Stimulated activated naive B cell treated with anti-CD40 and anti-IgM and Interleukin-4, amounts not matched to agents 10 μg/mL and 1 μg/mL and 100 μg/mL, for 72 hours (primary cell): Measurements from ENCODE around the gene B3GNT4.
"Not testable (repeated sequence)": the region's sequence is repeated elsewhere in the genome, so short reads cannot be mapped to it uniquely, and the experiment has no call there.

Source experiments
- ATAC-seq, 2 donors: fragments of 150-1000 bp; cut with Tn5 transposase; replicated peaks; 2 replicates each; pipeline ENCODE4 v1.10.0; 2021; ENCODE audit warnings: moderate library complexity in 1 of 2
- DNase-seq: peaks from one replicate; pipeline ENCODE4 v3.0.0; 2021
- H3K27ac Mint-ChIP-seq: one replicate; pipeline ENCODE4 v1.8.0; 2022; ENCODE audit warnings: mild to moderate bottlenecking, mixed read lengths
- H3K27me3 Mint-ChIP-seq, 2 donors: one replicate each; pipeline ENCODE4 v1.8.0; 2022; ENCODE audit warnings: mixed read lengths in 2 of 2
- H3K36me3 Mint-ChIP-seq, 2 donors: one replicate each; pipeline ENCODE4 v1.8.0; 2022; ENCODE audit warnings: mixed read lengths in 2 of 2, mild to moderate bottlenecking in 1 of 2
- H3K4me1 Mint-ChIP-seq, 2 donors: one replicate each; pipeline ENCODE4 v1.8.0; 2022; ENCODE audit warnings: mixed read lengths in 2 of 2, mild to moderate bottlenecking in 1 of 2
- H3K4me3 Mint-ChIP-seq, 2 donors: one replicate each; pipeline ENCODE4 v1.8.0; 2022; ENCODE audit warnings: mild to moderate bottlenecking in 2 of 2, mixed read lengths in 2 of 2, moderate library complexity in 1 of 2
- H3K9me3 Mint-ChIP-seq, 2 donors: one replicate each; pipeline ENCODE4 v1.8.0; 2022; ENCODE audit warnings: mixed read lengths in 2 of 2, mild to moderate bottlenecking in 1 of 2

The B3GNT4 gene

DNA sequence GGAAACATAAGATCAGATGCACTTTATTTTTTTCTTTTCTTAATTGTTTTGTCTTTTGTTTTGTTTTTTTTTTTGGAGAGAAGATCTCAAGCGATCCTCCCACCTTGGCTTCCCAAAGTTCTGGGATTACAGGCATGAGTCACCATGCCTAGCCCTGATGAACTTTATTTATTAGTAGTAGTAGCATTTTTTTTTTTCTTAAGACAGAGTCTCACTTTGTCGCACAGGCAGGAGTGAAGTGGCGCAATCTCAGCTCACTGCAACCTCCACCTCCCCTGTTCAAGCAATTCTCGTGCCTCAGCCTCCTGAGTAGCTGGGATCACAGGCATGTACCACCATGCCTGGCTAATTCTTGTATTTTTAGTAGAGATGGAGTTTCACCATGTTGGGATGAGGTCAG lies 27.0 kb upstream of the B3GNT4 start:
- H3K27me3 Mint-ChIP-seq, result peaks cover 3 to 15% of the 10 kb centered on the region in 2 donors
- not testable (repeated sequence) for H3K36me3 Mint-ChIP-seq, ATAC-seq, H3K4me3 Mint-ChIP-seq, H3K4me1 Mint-ChIP-seq, H3K9me3 Mint-ChIP-seq, DNase-seq, H3K27ac Mint-ChIP-seq

DNA sequence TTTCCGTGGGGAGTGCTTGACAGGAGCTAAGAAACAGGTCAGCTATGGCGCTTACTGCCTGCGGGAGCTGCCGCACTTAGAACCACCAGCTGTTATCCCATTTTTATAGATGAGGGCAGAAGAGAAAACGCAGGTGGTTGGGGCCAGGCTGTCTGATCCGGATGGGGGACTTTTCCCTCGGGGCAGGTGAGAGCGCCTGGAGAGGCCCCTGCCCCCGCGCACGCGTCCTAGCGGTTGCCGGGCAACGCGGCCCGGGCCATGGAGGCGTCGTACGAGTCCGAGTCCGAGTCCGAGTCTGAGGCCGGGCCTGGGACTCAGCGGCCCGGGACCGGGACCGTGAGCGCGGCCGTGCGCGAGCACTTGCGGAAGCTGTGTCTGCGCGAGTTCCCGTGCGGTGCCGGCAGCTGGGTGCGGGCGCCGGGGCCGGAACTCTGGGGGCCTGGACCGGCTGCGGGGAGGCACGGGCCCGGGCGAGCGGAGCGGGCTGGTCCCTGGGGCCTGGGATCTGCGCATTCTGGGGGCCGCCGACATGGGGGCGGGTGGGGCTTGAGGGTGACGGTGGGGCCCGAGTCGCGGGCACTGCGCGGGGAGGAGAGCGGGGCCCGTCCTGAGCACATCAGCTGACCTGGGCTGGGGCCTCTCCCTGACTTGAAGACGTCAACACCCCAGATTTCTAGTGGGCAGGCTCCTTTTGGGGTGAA lies 20.5 kb upstream of the B3GNT4 start, which contains the start of gene LRRC43:
Gene LRRC43 (plus strand): TSS at position 237 of the 701 bp plus-strand sequence. CDS start 22 bp downstream, at position 259.
- no peak for DNase-seq
- Mint-ChIP-seq H3K27ac (peak within 1 kb of the TSS; percentile 88), H3K27me3 (peaks cover 0 to 6% of the 10 kb centered on the region in 2 donors), H3K36me3 (no peaks in the 10 kb centered on the region), H3K4me3 (peak within 1 kb of the TSS; percentile 83 to 85), H3K9me3 (no peaks in the 10 kb centered on the region), H3K4me1 (peaks cover 14 to 31% of the 10 kb centered on the region in 2 donors)
- peak; percentile 59 to 64 for ATAC-seq

DNA sequence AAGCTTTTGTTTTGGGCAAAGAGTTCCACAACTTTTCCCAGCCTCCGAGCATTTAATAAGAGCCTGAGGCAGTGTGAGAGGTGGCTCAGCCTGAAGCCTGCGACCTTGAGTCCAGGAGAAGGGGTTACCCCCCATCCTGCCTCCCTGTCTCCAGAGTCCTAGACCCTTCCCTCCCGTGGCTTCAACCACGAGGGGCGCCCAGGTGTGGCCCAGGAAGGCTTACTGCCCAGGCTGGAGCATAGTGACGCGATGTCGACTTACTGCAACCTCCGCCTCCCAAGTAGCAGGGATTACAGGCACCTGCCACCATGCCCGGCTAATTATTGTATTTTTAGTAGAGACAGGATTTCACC lies 19.9 kb upstream of the B3GNT4 start:
- H3K27ac Mint-ChIP-seq, result peak overlapping the region; percentile 31
- ATAC-seq (no peak), DNase-seq (no peak)
- H3K27me3 Mint-ChIP-seq, result peaks cover 0 to 6% of the 10 kb centered on the region in 2 donors
- H3K9me3 Mint-ChIP-seq, result no peaks in the 10 kb centered on the region
- H3K4me3 Mint-ChIP-seq, result peak overlapping the region; percentile 62 to 83
- no peaks in the 10 kb centered on the region for H3K36me3 Mint-ChIP-seq
- peaks cover 14 to 31% of the 10 kb centered on the region in 2 donors for H3K4me1 Mint-ChIP-seq

DNA sequence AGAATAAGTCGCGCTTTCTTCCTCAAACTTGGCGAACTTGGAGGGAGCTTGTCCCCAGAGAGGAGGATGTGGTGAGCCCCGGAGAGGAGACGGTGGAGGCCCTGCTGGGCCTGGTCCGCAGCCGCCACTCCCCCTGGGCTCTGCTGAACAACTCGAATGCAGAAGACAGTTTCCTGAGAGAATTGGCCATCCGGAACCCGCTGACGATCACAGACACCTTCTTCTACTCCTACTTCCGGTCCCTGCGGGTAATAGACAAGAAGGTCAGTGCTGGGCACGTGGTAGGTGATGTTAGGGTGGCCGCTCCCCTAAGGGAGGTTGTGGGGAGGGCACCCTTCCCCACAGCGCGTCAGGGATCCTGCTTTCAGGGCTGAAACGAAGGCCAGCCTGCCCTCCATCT lies 19.0 kb upstream of the B3GNT4 start:
- Mint-ChIP-seq H3K27ac (peak overlapping the region; percentile 88), H3K27me3 (peaks cover 0 to 3% of the 10 kb centered on the region in 2 donors), H3K36me3 (no peaks in the 10 kb centered on the region), H3K9me3 (no peaks in the 10 kb centered on the region), H3K4me3 (peak overlapping the region; percentile 70 to 72), H3K4me1 (peaks cover 14 to 31% of the 10 kb centered on the region in 2 donors)
- peak; percentile 84 to 85 for ATAC-seq
- peak; percentile 51 for DNase-seq

DNA sequence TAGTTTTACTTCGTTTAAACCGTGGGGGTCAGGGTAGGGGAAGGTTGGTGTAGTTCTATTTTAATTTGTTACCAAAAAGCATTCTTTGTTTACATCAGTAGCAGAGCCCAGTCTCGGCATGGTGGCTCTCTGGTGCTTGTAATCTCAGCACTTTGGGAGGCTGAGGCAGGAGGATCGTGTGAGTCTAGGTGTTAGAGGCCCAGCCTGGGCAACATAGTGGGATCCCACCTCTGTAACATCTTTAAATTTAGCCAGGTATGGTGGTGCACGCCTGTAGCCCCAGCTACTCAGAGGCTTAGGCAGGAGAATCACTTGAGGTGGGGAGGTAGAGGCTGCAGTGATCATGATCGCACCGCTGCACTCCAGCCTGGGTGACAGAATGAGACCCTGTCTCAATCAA lies 18.4 kb upstream of the B3GNT4 start:
- DNase-seq (no peak), ATAC-seq (no peak)
- Mint-ChIP-seq H3K4me3 (no peak overlapping the region), H3K27ac (peak overlapping the region; percentile 88), H3K9me3 (no peaks in the 10 kb centered on the region), H3K27me3 (peaks cover 0 to 3% of the 10 kb centered on the region in 2 donors), H3K4me1 (peaks cover 14 to 31% of the 10 kb centered on the region in 2 donors), H3K36me3 (no peaks in the 10 kb centered on the region)

DNA sequence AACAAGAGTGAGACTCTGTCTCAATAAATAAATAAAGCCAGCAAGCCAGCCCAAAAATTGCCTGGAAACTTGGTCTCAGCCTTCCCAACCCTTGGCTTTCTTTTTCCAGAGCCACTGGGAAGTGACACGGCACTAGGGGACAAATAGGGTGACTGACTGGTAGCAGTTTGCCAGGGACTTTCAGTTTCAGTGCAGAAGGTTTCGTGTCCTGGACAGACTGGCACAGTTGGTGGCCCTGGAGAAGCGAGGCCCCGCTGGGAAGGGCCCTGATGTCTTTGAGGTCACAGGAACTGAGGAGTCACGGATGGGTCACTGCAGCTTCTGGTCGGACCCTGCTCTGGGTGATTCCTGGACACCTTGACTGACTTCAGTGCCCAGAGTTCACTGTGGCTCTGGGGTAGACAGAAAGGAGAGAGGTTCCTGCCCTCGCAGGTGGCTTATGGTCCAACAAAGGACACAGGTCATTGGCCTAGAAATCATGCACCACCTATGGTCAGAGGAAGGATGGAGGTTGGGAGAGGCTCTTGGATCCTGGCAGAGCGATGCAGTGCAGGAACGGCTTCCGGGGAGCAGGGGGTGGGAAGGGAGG lies 17.9 kb upstream of the B3GNT4 start:
- no peaks in the 10 kb centered on the region for H3K9me3 Mint-ChIP-seq
- no peaks in the 10 kb centered on the region for H3K36me3 Mint-ChIP-seq
- ATAC-seq (no peak), DNase-seq (no peak)
- no peak overlapping the region for H3K4me3 Mint-ChIP-seq
- H3K27me3 Mint-ChIP-seq, result peaks cover 0 to 3% of the 10 kb centered on the region in 2 donors
- H3K4me1 Mint-ChIP-seq, result peaks cover 14 to 31% of the 10 kb centered on the region in 2 donors
- H3K27ac Mint-ChIP-seq, result peak overlapping the region; percentile 53

DNA sequence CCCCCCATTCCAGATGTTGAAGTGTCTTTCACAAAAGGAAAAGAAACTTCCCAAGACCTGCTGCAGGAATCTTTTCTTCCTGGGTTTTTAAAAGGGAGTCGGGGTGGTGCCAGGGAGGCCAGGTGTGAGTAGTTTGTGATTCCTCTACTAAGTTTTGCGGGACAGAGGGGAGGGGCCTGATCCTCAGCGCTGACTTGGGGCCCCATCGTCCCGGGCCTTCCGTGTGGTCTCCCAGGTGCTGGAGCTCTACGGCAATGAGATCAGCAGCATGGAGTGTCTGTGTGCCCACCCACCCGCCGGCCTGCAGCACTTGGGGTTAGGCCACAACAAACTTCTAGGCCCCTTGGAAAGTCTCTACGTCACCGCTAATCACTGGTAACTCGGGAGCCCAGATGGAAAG lies 16.0 kb upstream of the B3GNT4 start:
- H3K27me3 Mint-ChIP-seq, result peaks cover 3 to 6% of the 10 kb centered on the region in 2 donors
- peaks cover 14 to 25% of the 10 kb centered on the region in 2 donors for H3K4me1 Mint-ChIP-seq
- H3K36me3 Mint-ChIP-seq, result no peaks in the 10 kb centered on the region
- ATAC-seq (no peak), DNase-seq (no peak)
- no peaks in the 10 kb centered on the region for H3K9me3 Mint-ChIP-seq
- H3K4me3 Mint-ChIP-seq, result no peak overlapping the region
- H3K27ac Mint-ChIP-seq, result no peak overlapping the region

DNA sequence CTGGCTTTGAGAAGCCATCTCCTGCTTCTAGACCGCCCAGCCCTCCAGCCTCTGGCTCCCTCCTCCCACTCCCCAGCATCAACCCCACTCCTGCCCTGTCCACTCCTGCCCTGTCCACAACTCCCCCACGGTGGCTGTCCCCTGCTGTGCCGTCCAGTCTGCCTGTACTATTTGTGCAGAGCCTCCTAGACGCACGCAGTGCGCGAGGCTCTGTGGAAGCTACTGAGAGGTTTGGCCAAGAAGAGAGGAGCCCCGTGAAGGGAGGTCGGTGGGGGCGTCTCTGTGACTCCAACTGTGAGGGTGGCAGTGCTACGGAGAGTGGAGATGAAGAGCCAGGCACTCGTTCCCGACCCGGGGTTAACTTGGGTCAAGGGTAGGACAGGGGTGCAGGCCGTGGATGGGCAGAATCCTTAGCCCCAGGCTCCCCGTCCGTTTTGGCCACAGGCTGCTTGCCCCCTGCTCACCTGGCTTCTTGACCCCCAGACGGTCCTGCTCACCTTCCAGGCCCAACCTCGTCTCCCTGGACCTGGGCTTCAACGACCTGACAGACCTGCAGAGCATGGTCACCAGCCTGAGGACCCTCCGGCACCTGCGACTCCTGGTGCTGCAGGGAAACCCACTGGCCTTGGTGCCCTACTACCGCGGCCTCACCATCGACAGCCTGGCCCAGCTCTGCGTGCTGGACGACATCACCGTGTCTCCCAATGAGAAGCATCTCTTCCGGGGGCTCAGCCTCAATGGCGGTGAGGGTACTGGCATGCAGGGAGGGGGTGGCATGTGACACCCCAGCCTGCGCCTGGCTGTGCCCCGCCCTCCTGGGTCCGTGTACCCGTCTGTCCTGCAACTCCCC lies 13.7 kb upstream of the B3GNT4 start:
- no peak for DNase-seq
- H3K9me3 Mint-ChIP-seq, result peaks cover 0 to 2% of the 10 kb centered on the region in 2 donors
- no peak overlapping the region for H3K27ac Mint-ChIP-seq
- peaks cover 0 to 11% of the 10 kb centered on the region in 2 donors for H3K27me3 Mint-ChIP-seq
- no peaks in the 10 kb centered on the region for H3K36me3 Mint-ChIP-seq
- H3K4me3 Mint-ChIP-seq, result no peak overlapping the region
- ATAC-seq, result no peak
- H3K4me1 Mint-ChIP-seq, result peaks cover 2 to 4% of the 10 kb centered on the region in 2 donors

DNA sequence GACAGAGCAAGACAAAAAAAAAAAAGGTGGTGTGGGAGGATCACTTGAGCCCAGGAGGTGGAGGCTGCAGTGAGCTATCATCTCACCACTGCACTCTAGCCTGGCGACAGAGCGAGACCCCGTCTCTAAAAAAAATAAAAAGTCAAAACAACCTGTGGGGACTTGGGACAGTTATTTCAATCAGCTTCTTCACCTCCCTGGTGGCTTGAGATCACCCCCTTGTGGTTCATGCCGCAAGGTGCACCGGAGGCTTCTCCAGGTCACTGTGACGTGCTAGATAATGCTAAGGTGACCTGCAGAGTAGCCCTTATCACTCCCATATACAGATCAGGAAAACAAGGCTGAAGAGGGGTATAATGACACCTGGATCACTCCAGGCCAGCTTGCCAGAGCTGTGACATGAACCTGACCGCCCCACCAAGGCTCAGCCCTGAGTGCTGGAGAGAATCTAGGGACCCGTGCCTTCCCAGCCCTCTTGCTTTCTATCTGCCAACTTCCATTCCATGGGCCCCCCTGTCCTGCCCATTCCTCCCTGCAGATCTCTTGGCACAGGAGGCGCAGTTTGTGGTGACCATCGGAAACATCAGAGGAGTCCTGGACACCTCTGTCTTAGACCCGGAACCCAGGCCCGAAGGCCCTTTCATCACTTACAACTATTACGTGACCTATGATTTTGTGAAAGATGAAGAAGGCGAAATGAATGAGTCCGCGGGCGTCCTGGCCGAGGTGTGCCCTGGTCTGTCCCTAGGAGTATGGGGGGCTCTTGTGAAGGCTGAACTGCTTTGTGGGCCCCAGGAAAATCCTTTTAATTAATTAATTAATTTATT lies 12.5 kb upstream of the B3GNT4 start:
- ATAC-seq (peak; percentile 93 to 97), DNase-seq (peak; percentile 61)
- no peak overlapping the region for H3K4me3 Mint-ChIP-seq
- peaks cover 0 to 5% of the 10 kb centered on the region in 2 donors for H3K36me3 Mint-ChIP-seq
- no peaks in the 10 kb centered on the region for H3K4me1 Mint-ChIP-seq
- H3K27me3 Mint-ChIP-seq, result peaks cover 0 to 11% of the 10 kb centered on the region in 2 donors
- peaks cover 0 to 5% of the 10 kb centered on the region in 2 donors for H3K9me3 Mint-ChIP-seq
- H3K27ac Mint-ChIP-seq, result no peak overlapping the region

DNA sequence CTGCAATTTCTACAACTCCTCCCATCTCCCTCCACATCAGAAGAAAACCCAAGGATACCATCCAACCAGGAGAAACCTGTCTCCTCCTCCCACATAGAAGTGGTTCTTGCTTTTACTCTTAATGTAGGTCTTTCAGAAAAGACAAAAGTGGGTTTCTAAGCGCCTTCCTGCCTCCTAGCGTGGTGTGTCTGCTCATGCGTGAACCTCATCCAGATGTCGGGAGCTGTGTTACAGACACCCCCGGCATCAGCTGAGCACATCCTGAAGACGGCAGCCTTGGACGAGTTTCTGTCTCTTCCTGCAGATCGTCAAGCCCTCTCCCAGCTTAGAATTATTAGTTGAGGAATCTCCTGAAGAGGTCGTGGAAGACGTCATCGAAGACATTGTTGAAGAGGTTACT lies 11.1 kb upstream of the B3GNT4 start:
- Mint-ChIP-seq H3K27ac (no peak overlapping the region), H3K36me3 (peaks cover 0 to 5% of the 10 kb centered on the region in 2 donors), H3K9me3 (peaks cover 0 to 5% of the 10 kb centered on the region in 2 donors), H3K27me3 (peaks cover 0 to 11% of the 10 kb centered on the region in 2 donors), H3K4me1 (peaks cover 1 to 4% of the 10 kb centered on the region in 2 donors), H3K4me3 (no peak overlapping the region)
- no peak for DNase-seq
- ATAC-seq, result no peak

DNA sequence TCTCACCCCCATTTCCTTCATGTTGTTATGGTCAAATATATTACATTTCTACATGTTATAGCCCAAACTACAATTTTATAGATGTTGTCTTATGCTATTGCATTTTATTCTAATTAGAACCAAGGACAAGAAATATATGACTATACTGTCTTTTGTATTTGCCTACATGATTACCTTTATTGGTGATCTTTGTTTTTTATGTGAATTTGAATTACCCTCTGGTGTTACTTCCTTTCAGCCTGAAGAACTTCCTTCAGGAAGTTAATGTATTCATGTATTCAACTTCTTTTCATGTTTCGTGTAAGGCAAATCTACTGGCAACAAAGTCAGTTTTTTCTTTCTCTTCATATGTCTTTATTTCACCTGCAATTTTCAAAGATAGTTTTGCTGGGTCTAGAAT lies 8.7 kb upstream of the B3GNT4 start:
- Mint-ChIP-seq H3K4me1 (peaks cover 4 to 9% of the 10 kb centered on the region in 2 donors), H3K9me3 (peaks cover 0 to 5% of the 10 kb centered on the region in 2 donors), H3K27ac (peak overlapping the region; percentile 21), H3K27me3 (peaks cover 8 to 21% of the 10 kb centered on the region in 2 donors), H3K4me3 (no peak overlapping the region), H3K36me3 (peaks cover 0 to 5% of the 10 kb centered on the region in 2 donors)
- ATAC-seq (no peak), DNase-seq (no peak)

DNA sequence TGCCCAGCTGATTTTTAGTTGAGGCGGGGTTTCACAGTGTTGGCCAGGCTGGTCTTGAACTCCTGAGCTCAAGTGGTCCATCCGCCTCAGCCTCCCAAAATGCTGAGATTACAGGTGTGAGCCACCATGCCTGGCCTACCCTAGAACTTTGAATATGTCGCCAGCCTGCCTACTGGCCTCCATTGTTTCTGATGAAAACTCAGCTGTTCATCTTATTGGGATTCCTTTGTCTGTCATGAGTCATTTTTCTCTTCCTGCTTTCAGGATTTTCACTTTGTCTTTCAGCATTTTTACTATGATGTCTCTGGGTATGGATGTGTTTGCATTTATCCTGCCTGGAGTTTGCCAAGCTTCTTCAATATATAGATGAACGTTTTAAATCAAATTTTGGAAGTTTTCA lies 8.1 kb upstream of the B3GNT4 start:
- DNase-seq (no peak), ATAC-seq (no peak)
- no peak overlapping the region for H3K27ac Mint-ChIP-seq
- H3K4me3 Mint-ChIP-seq, result no peak overlapping the region
- peaks cover 4 to 9% of the 10 kb centered on the region in 2 donors for H3K4me1 Mint-ChIP-seq
- H3K36me3 Mint-ChIP-seq, result peaks cover 0 to 5% of the 10 kb centered on the region in 2 donors
- peaks cover 14 to 27% of the 10 kb centered on the region in 2 donors for H3K27me3 Mint-ChIP-seq
- H3K9me3 Mint-ChIP-seq, result peaks cover 0 to 5% of the 10 kb centered on the region in 2 donors

DNA sequence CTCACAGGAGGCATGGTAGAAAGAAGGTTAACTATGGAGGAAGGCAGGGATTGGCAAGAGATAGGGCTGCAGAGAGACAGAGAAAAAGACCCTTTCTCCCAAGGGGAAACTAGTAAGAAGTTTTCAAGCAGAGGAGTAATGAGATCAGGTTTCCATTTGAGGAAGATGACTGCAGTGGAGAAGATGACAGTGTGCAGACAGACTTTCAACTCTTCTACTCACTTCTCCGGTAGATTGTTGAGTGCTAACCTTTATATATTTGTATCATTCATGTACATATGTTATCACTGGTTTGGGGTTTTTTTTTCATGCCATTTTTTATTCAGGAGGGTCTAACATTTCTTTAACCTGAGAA lies 5.9 kb upstream of the B3GNT4 start:
- Mint-ChIP-seq H3K27ac (no peak overlapping the region), H3K36me3 (peaks cover 0 to 5% of the 10 kb centered on the region in 2 donors), H3K27me3 (peaks cover 27 to 37% of the 10 kb centered on the region in 2 donors), H3K4me1 (peaks cover 4 to 9% of the 10 kb centered on the region in 2 donors), H3K9me3 (peaks cover 0 to 5% of the 10 kb centered on the region in 2 donors), H3K4me3 (no peak overlapping the region)
- peak; percentile 44 to 71 for ATAC-seq
- no peak for DNase-seq
